Lung (tissue), 12 donors: ENCODE results near the gene STRA6. TPM values are rescaled to one million over a fixed set of nuclear protein-coding genes. Genes with fewer than 3 reads are reported as not detected.

Experiments
- ATAC-seq: fragments of 200-7000 bp; cut with Tn5 transposase; one replicate; pipeline ENCODE4 v1.9.1; 2020; ENCODE audit warnings: moderate number of reproducible peaks; ENCODE audit not compliant: insufficient read depth, low FRiP score
- DNase-seq, 3 donors: peaks; one replicate each; pipeline ENCODE4 v3.0.0-alpha.2; 2013 to 2017
- H3K27ac ChIP-seq, 2 donors: one replicate each; pipeline ENCODE4 v1.5.1; 2013; ENCODE audit warnings: mild to moderate bottlenecking in 2 of 2, moderate library complexity in 2 of 2, control low read depth in 1 of 2, inconsistent platforms in 1 of 2, low read depth in 1 of 2, low read length in 1 of 2
- H3K27me3 ChIP-seq, 3 donors: one replicate each; pipeline ENCODE4 v1.5.1; 2013; ENCODE audit warnings: low read length in 2 of 3; ENCODE audit not compliant: control insufficient read depth in 3 of 3, insufficient read depth in 3 of 3
- H3K36me3 ChIP-seq, 4 donors: one replicate each; pipeline ENCODE4 v1.5.1; 2013; ENCODE audit warnings: low read length in 4 of 4, mild to moderate bottlenecking in 1 of 4, moderate library complexity in 1 of 4; ENCODE audit not compliant: control insufficient read depth in 4 of 4, insufficient read depth in 4 of 4
- H3K4me1 ChIP-seq, 5 donors: one replicate each; pipeline ENCODE4 v1.5.1; 2013; ENCODE audit warnings: low read length in 5 of 5, mild to moderate bottlenecking in 2 of 5, moderate library complexity in 1 of 5; ENCODE audit not compliant: control insufficient read depth in 5 of 5, insufficient read depth in 5 of 5
- H3K4me3 ChIP-seq: one replicate; pipeline ENCODE4 v1.5.1; 2013; ENCODE audit warnings: mild to moderate bottlenecking, control low read depth, moderate library complexity
- H3K9ac ChIP-seq, 2 donors: one replicate each; pipeline ENCODE4 v1.5.1; 2013; ENCODE audit warnings: low read length in 2 of 2, control low read depth in 1 of 2; ENCODE audit not compliant: insufficient read depth in 1 of 2
- H3K9me3 ChIP-seq, 4 donors: one replicate each; pipeline ENCODE4 v1.5.1; 2013; ENCODE audit warnings: low read length in 3 of 4, mild to moderate bottlenecking in 1 of 4, moderate library complexity in 1 of 4; ENCODE audit not compliant: control insufficient read depth in 4 of 4, insufficient read depth in 3 of 4
- WGBS, 2 donors: extraction: QIAGEN DNeasy Blood & Tissue Kit; methylation state at CpG; one replicate each; pipeline ENCODE4 v1.1.7; 2013; 5-methylcytosine and 5-hydroxymethylcytosine counted together
- polyA plus RNA-seq, 2 donors: library from polyadenylated mRNA; stranded (reverse); fragments of 200-250 nt; gene quantifications; one replicate each; pipeline ENCODE4 v1.2.1, GENCODE V29; 2013
- total RNA-seq, 2 donors: library from RNA; depleted of rRNA in 1 of 2; stranded (reverse); fragments of >200 nt in 1 of 2; gene quantifications; one replicate each; pipeline ENCODE4 v1.2.1, GENCODE V29; 2014 to 2021
- TF ChIP-seq, protein P1 (sequence below): IDR thresholded peaks from 2 replicates; pipeline ENCODE4 v1.5.1; 2012; ENCODE audit warnings: mild to moderate bottlenecking; ENCODE audit errors: control extremely low read depth, extremely low read depth
- donor health status: control.
- donor health status: control.
- donor health status: Bipolar disorder and iron deficiency.
- donor health status: healthy.
- donor health status: DM: yes; HTN: yes; CAD: no.

STRA6 gene
- total and polyA plus RNA-seq, 4 donors: 0.40 to 2.6 (median 0.78) TPM

DNA sequence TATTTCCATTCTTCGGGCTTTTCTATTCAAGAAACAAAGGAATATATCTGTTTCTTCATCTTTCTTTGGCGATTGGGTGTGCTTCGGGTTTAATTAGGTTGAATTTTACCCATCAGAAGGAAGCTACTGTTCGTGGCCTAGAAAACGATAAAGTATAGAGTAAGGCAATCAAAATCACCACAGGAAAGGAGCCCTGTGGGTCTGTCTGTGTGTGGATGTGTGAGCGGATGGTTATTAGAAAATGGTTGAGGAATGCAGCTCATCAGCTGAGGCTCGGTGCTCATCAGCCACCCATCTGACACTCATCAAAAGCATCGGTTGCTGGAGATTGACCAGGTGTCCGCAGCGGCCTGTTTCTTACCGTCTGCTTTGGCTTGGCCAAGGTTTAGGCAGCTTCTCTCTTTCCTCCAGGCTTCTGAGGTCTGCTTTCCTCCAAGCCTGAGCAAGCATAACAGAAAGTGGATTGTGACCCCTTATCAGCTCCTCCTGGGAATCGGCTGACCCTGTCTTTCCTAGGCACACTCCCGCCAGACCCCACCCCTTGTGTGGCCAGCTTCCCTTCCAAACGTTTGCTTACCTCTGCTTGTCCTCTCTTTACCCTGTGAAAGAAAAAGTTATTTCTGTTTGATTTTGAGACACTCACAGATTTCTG, 46.7 kb downstream of the STRA6 start:
- no peaks in the 10 kb centered on the region for H3K36me3 ChIP-seq

DNA sequence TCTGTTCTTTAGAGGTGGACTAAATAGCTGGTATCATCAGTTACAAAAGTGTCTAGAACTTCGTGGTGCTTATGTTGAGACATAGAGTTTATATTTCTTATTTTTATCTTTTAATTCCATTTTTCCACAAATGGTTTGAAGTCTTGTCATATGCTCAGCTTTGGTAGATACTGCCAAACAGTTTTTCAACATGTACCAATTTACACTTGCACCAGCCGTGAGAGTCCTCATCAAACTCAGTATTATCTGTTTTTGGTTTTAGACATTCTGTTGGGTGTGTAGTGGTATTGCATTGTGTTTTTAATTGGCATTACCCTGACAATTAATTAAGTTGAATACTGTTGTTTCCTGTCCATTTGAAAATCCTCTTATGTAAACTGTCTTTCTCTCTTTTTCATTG, 55.5 kb downstream of the STRA6 start:
- ATAC-seq: no peak
- H3K36me3 ChIP-seq: no peaks in the 10 kb centered on the region
- no peak overlapping the region for H3K4me3 ChIP-seq
- 61 to 77% methylated on average over 2 of the region's 2 CpGs for WGBS, 2 donors
- H3K27me3 ChIP-seq: peaks cover 0 to 7% (median 0%) of the 10 kb centered on the region in 3 donors
- no peak for DNase-seq
- H3K9ac ChIP-seq: no peak overlapping the region
- no peak overlapping the region for H3K27ac ChIP-seq
- peaks cover 0 to 4% (median 1%) of the 10 kb centered on the region in 4 donors for H3K9me3 ChIP-seq
- TF ChIP-seq, protein P1, sequence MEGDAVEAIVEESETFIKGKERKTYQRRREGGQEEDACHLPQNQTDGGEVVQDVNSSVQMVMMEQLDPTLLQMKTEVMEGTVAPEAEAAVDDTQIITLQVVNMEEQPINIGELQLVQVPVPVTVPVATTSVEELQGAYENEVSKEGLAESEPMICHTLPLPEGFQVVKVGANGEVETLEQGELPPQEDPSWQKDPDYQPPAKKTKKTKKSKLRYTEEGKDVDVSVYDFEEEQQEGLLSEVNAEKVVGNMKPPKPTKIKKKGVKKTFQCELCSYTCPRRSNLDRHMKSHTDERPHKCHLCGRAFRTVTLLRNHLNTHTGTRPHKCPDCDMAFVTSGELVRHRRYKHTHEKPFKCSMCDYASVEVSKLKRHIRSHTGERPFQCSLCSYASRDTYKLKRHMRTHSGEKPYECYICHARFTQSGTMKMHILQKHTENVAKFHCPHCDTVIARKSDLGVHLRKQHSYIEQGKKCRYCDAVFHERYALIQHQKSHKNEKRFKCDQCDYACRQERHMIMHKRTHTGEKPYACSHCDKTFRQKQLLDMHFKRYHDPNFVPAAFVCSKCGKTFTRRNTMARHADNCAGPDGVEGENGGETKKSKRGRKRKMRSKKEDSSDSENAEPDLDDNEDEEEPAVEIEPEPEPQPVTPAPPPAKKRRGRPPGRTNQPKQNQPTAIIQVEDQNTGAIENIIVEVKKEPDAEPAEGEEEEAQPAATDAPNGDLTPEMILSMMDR: no peak
- H3K4me1 ChIP-seq: no peaks in the 10 kb centered on the region

More for the DNA sequence above, 46.7 kb downstream of the STRA6 start:
- TF ChIP-seq, protein P1: no peak
- 70 to 79% methylated on average over 14 of the region's 14 CpGs for WGBS, 2 donors
- H3K27ac ChIP-seq: no peak overlapping the region
- ATAC-seq: no peak
- DNase-seq: no peak
- H3K4me1 ChIP-seq: peaks cover 3 to 29% (median 11%) of the 10 kb centered on the region in 5 donors
- no peaks in the 10 kb centered on the region for H3K9me3 ChIP-seq
- H3K9ac ChIP-seq: peak overlapping the region in 1 of 2 donors; percentile 27
- H3K27me3 ChIP-seq: no peaks in the 10 kb centered on the region
- no peak overlapping the region for H3K4me3 ChIP-seq

DNA sequence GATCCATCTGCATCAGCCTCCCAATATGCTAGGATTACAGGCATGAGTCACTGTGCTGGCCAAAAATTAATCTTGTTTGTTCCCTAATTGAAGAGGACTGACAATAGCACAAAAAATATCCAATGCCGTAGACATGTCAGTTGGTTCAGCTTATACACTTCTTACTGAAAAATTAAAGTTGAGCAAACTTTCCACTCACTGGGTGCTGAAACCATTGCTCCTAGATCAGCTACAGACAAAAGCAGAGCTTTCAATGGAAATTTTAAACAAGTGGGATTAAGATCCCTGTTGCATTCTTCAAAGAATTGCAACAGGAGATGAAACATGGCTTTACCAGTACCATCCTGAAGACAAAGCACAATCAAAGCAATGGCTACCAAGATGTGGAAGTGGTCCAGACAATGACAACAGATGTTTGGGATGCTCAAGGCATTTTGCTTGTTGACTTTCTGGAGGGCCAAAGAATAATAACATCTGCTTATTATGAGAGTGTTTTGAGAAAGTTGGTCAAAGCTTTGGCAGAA, 56.2 kb downstream of the STRA6 start:
- TF ChIP-seq, protein P1: no peak
- ATAC-seq (no peak), DNase-seq (no peak)
- Histone ChIP-seq H3K9ac (no peak overlapping the region), H3K27ac (no peak overlapping the region), H3K9me3 (peaks cover 0 to 4% (median 1%) of the 10 kb centered on the region in 4 donors), H3K36me3 (no peaks in the 10 kb centered on the region), H3K4me1 (no peaks in the 10 kb centered on the region), H3K4me3 (no peak overlapping the region), H3K27me3 (peaks cover 0 to 7% (median 0%) of the 10 kb centered on the region in 3 donors)
- 93 to 95% methylated on average over 1 of the region's 1 CpG for WGBS, 2 donors
